Esophagus squamous epithelium (tissue), 4 donors: ENCODE data around the gene ITGA8.

Experiments used
- CTCF ChIP-seq, 6 experiments: fragments of 450-650 bp in 4 of 6; fragments of 200-600 bp in 2 of 6; sonication (generic) in 2 of 6; IDR thresholded peaks; one replicate each; pipeline ENCODE4 v1.5.1; 2016 to 2019; ENCODE audit warnings: antibody characterized with exemption in 6 of 6, mild to moderate bottlenecking in 4 of 6, moderate library complexity in 4 of 6
- POLR2A ChIP-seq, 4 donors: fragments of 450-650 bp; IDR thresholded peaks; one replicate each; pipeline ENCODE4 v1.6.1; 2017; ENCODE audit warnings: antibody characterized with exemption in 4 of 4, mild to moderate bottlenecking in 4 of 4, moderate library complexity in 3 of 4

- TF ChIP-seq CTCF (IDR thresholded peaks at IDR 0.05) (no peak), POLR2A (IDR thresholded peaks at IDR 0.05) (no peak)
Measured at GRCh38 chr10:15700078-15700674, 19.5 kb downstream of the ITGA8 start.
